Measurements from ENCODE around the gene FARS2.

GRCh38 chr6:5463690-5464089 is 202.4 kb downstream of the FARS2 start:
- no peak for TF ChIP-seq CTCF (IDR thresholded peaks at IDR 0.05)
- TF ChIP-seq POLR2A (IDR thresholded peaks at IDR 0.05), result no peak
- no peak for TF ChIP-seq POLR2AphosphoS5 (IDR thresholded peaks at IDR 0.05)
